Measurements from ENCODE around the gene VSIG2. TPM values are rescaled to one million over a fixed set of nuclear protein-coding genes. Genes with fewer than 3 reads are reported as not detected.

Gene VSIG2
- total and polyA plus RNA-seq, 2 of the 4 experiments (the other 2 are of a cell fraction) = not detected

GRCh38 chr11:124753624-124754023 is 1.6 kb upstream of the VSIG2 start:
- Histone ChIP-seq H3K9me3 (ENCODE audit: control insufficient read depth, insufficient read depth, low read length) (no peaks in the 10 kb centered on the region), H3K4ac (ENCODE audit: low read depth, low read length) (peak overlapping the region; percentile 65), H3K27ac (ENCODE audit: insufficient read depth, low read length) (no peak overlapping the region), H2AFZ (replicated peaks; ENCODE audit: low read length, poor library complexity) (peak overlapping the region; percentile 85), H2BK20ac (ENCODE audit: low read depth, low read length) (peak overlapping the region; percentile 68), H4K5ac (ENCODE audit: low read depth, low read length) (no peak overlapping the region), H4K8ac (ENCODE audit: low read depth in 2 of 2, low read length in 2 of 2) (peak overlapping the region; percentile 8 to 82; a peak in 1 of 4 replicates), H4K20me1 (ENCODE audit: insufficient read depth, low read length) (no peaks in the 10 kb centered on the region), H2AK5ac (ENCODE audit: low read depth, low read length) (no peak overlapping the region), H3K4me1 (ENCODE audit: control insufficient read depth, insufficient read depth, low read length) (peaks cover 8% of the 10 kb centered on the region; the same call in 1 of the 2 replicates), H3K4me2 (ENCODE audit: low read depth, low read length) (no peak overlapping the region), H2BK5ac (ENCODE audit: low read depth, low read length, poor library complexity, severe bottlenecking) (no peak overlapping the region), H3K79me1 (ENCODE audit: low read depth in 1 of 2, low read length in 2 of 2) (no peaks in the 10 kb centered on the region), H2AK9ac (replicated peaks; ENCODE audit: low read depth, low read length, poor library complexity) (peak overlapping the region; percentile 18), H3K27me3 (ENCODE audit: control insufficient read depth, insufficient read depth, low read length) (peaks cover under 1% of the 10 kb centered on the region; the same call in 1 of the 2 replicates), H3K9ac (ENCODE audit: low read depth, low read length) (no peak overlapping the region), H3K36me3 (ENCODE audit: control insufficient read depth, insufficient read depth, low read length) (no peaks in the 10 kb centered on the region), H3K23ac (ENCODE audit: low read depth, low read length) (no peak overlapping the region), H3K9me1 (ENCODE audit: insufficient read depth, low read length) (peaks cover 21% of the 10 kb centered on the region), H3K14ac (replicated peaks; ENCODE audit: low read depth, low read length) (0 out of 2 replicates have a peak overlapping the region, but pooled peaks have one; percentile 45), H2BK120ac (ENCODE audit: low read depth, low read length) (peak overlapping the region; percentile 32; the same call in 1 of the 2 replicates), H3K18ac (ENCODE audit: low read depth, low read length) (no peak overlapping the region), H2BK15ac (ENCODE audit: low read depth, low read length) (peak overlapping the region; percentile 23; the same call in 2 of the 3 replicates), H3K56ac (ENCODE audit: extremely low read depth, insufficient read depth, low read length) (no peak overlapping the region), H4K91ac (ENCODE audit: insufficient read depth, low read depth, low read length) (peak overlapping the region; percentile 49), H3K4me3 (ENCODE audit: insufficient read depth, low read depth, low read length) (no peak overlapping the region)
- intact Hi-C loops (cut with micrococcal nuclease) (no loop called here), in situ Hi-C loops (cut with MboI; ENCODE audit: low sequenced_read_pairs) (no loop called here), dilution Hi-C loops (cut with HindIII; ENCODE audit: low sequenced_read_pairs, unreplicated experiment) (no loop called here)
- WGBS, 2 experiments (ENCODE audit: extremely low coverage in 2 of 2, insufficient read length in 1 of 2) = 100% methylated on average over 2 of the region's 7 CpGs; no CpG with 5 or more reads in 1 of the 2 experiments
- TF ChIP-seq NFE2L2 (IDR thresholded peaks at IDR 0.05; ENCODE audit: low read depth, low read length) (no peak), CHD1 (IDR thresholded peaks at IDR 0.05; ENCODE audit: low read depth, low read length) (no peak), RFX5 (IDR thresholded peaks at IDR 0.05; ENCODE audit: low read depth, low read length) (no peak), MAFK (IDR thresholded peaks at IDR 0.05; ENCODE audit: low read depth, low read length) (no peak), USF2 (IDR thresholded peaks at IDR 0.05; ENCODE audit: low read depth, low read length) (no peak), SMC3 (IDR thresholded peaks at IDR 0.05; ENCODE audit: low read depth, low read length) (no peak), RAD21 (IDR thresholded peaks at IDR 0.05; ENCODE audit: low read length) (no peak), CEBPB (IDR thresholded peaks at IDR 0.05; ENCODE audit: low read depth, low read length) (no peak), POLR2A (IDR thresholded peaks at IDR 0.05; ENCODE audit: low read depth, low read length) (no peak), CTCF (conservative IDR thresholded peaks at IDR 0.05; ENCODE audit: low read depth, low read length) (no peak), MAZ (IDR thresholded peaks at IDR 0.05; ENCODE audit: borderline replicate concordance, low read depth, low read length) (no peak), BHLHE40 (IDR thresholded peaks at IDR 0.05; ENCODE audit: low read depth, low read length) (no peak), RCOR1 (IDR thresholded peaks at IDR 0.05; ENCODE audit: insufficient replicate concordance, low read length) (no peak)
- TF ChIP-seq, protein P1, sequence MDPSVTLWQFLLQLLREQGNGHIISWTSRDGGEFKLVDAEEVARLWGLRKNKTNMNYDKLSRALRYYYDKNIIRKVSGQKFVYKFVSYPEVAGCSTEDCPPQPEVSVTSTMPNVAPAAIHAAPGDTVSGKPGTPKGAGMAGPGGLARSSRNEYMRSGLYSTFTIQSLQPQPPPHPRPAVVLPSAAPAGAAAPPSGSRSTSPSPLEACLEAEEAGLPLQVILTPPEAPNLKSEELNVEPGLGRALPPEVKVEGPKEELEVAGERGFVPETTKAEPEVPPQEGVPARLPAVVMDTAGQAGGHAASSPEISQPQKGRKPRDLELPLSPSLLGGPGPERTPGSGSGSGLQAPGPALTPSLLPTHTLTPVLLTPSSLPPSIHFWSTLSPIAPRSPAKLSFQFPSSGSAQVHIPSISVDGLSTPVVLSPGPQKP (IDR thresholded peaks at IDR 0.05; ENCODE audit: borderline replicate concordance, low read depth, low read length) = no peak
- POLR2A ChIA-PET (ENCODE audit: unreplicated experiment) = no interaction called here
- ATAC-seq (ENCODE audit: low read depth) = no peak
- DNase-seq = no peak
- CTCF ChIA-PET = interaction anchor here (1.5 kb wide), 1 partner anchor 9 kb away, joined by 3 read pairs; no protein-coding TSS in a partner anchor
- BruUV-seq (replicated peaks) = no TSS peak

All from IMR-90 (cell line).